Activated naive CD8-positive, alpha-beta T cell (primary cell): ENCODE measurements around the gene SLC9A9.

ENCODE experiments used
- H3K27ac Mint-ChIP-seq: one replicate; pipeline ENCODE4 v1.8.0; 2021; ENCODE audit warnings: mixed read lengths
- H3K27me3 Mint-ChIP-seq: one replicate; pipeline ENCODE4 v1.8.0; 2021; ENCODE audit warnings: mixed read lengths
- H3K36me3 Mint-ChIP-seq: one replicate; pipeline ENCODE4 v1.8.0; 2021; ENCODE audit warnings: mixed read lengths
- H3K4me1 Mint-ChIP-seq: one replicate; pipeline ENCODE4 v1.8.0; 2021; ENCODE audit warnings: low read depth, mixed read lengths
- H3K4me3 Mint-ChIP-seq: one replicate; pipeline ENCODE4 v1.8.0; 2021; ENCODE audit warnings: mild to moderate bottlenecking, mixed read lengths
- H3K9me3 Mint-ChIP-seq: one replicate; pipeline ENCODE4 v1.8.0; 2021; ENCODE audit warnings: low read depth, mixed read lengths

SLC9A9 gene

GRCh38 chr3:143486611-143487010, 361.7 kb downstream of the SLC9A9 start:
- Mint-ChIP-seq H3K9me3 (no peaks in the 10 kb centered on the region), H3K4me1 (no peaks in the 10 kb centered on the region), H3K4me3 (no peak overlapping the region), H3K27me3 (no peaks in the 10 kb centered on the region), H3K36me3 (peaks cover 2% of the 10 kb centered on the region), H3K27ac (no peak overlapping the region)

- H3K27ac Mint-ChIP-seq, result no peak overlapping the region
- peaks cover 5% of the 10 kb centered on the region for H3K36me3 Mint-ChIP-seq
- no peak overlapping the region for H3K4me3 Mint-ChIP-seq
- H3K27me3 Mint-ChIP-seq, result no peaks in the 10 kb centered on the region
- H3K9me3 Mint-ChIP-seq, result no peaks in the 10 kb centered on the region
- H3K4me1 Mint-ChIP-seq, result no peaks in the 10 kb centered on the region
Measured at GRCh38 chr3:143484846-143485512, 363.3 kb downstream of the SLC9A9 start.

- no peak overlapping the region for H3K27ac Mint-ChIP-seq
- peaks cover 5% of the 10 kb centered on the region for H3K36me3 Mint-ChIP-seq
- H3K4me1 Mint-ChIP-seq, result no peaks in the 10 kb centered on the region
- no peak overlapping the region for H3K4me3 Mint-ChIP-seq
- H3K27me3 Mint-ChIP-seq, result no peaks in the 10 kb centered on the region
- H3K9me3 Mint-ChIP-seq, result no peaks in the 10 kb centered on the region
Measured at GRCh38 chr3:143483214-143483613, 365.1 kb downstream of the SLC9A9 start.

GRCh38 chr3:143482106-143483088, 365.9 kb downstream of the SLC9A9 start:
- no peaks in the 10 kb centered on the region for H3K4me1 Mint-ChIP-seq
- H3K4me3 Mint-ChIP-seq, result no peak overlapping the region
- peaks cover 5% of the 10 kb centered on the region for H3K36me3 Mint-ChIP-seq
- no peaks in the 10 kb centered on the region for H3K27me3 Mint-ChIP-seq
- no peak overlapping the region for H3K27ac Mint-ChIP-seq
- H3K9me3 Mint-ChIP-seq, result no peaks in the 10 kb centered on the region

- H3K9me3 Mint-ChIP-seq, result no peaks in the 10 kb centered on the region
- no peaks in the 10 kb centered on the region for H3K27me3 Mint-ChIP-seq
- H3K4me1 Mint-ChIP-seq, result no peaks in the 10 kb centered on the region
- H3K4me3 Mint-ChIP-seq, result no peak overlapping the region
- no peak overlapping the region for H3K27ac Mint-ChIP-seq
- peaks cover 5% of the 10 kb centered on the region for H3K36me3 Mint-ChIP-seq
Measured at GRCh38 chr3:143480344-143480743, 367.9 kb downstream of the SLC9A9 start.

- no peaks in the 10 kb centered on the region for H3K4me1 Mint-ChIP-seq
- H3K27me3 Mint-ChIP-seq, result no peaks in the 10 kb centered on the region
- no peak overlapping the region for H3K4me3 Mint-ChIP-seq
- H3K9me3 Mint-ChIP-seq, result no peaks in the 10 kb centered on the region
- no peak overlapping the region for H3K27ac Mint-ChIP-seq
- peaks cover 5% of the 10 kb centered on the region for H3K36me3 Mint-ChIP-seq
Measured at GRCh38 chr3:143479727-143480126, 368.5 kb downstream of the SLC9A9 start.

GRCh38 chr3:143478115-143478693, 370.1 kb downstream of the SLC9A9 start:
- Mint-ChIP-seq H3K4me3 (no peak overlapping the region), H3K4me1 (no peaks in the 10 kb centered on the region), H3K27me3 (no peaks in the 10 kb centered on the region), H3K36me3 (peaks cover 5% of the 10 kb centered on the region), H3K27ac (no peak overlapping the region), H3K9me3 (no peaks in the 10 kb centered on the region)

GRCh38 chr3:143476965-143477640, 371.2 kb downstream of the SLC9A9 start:
- H3K27ac Mint-ChIP-seq, result no peak overlapping the region
- H3K4me3 Mint-ChIP-seq, result no peak overlapping the region
- no peaks in the 10 kb centered on the region for H3K27me3 Mint-ChIP-seq
- H3K36me3 Mint-ChIP-seq, result peaks cover 5% of the 10 kb centered on the region
- H3K9me3 Mint-ChIP-seq, result no peaks in the 10 kb centered on the region
- peaks cover 5% of the 10 kb centered on the region for H3K4me1 Mint-ChIP-seq

- H3K9me3 Mint-ChIP-seq, result no peaks in the 10 kb centered on the region
- peaks cover 3% of the 10 kb centered on the region for H3K36me3 Mint-ChIP-seq
Measured at GRCh38 chr3:143475981-143476380, 372.3 kb downstream of the SLC9A9 start.

GRCh38 chr3:143472731-143473523, 375.3 kb downstream of the SLC9A9 start:
- Mint-ChIP-seq H3K4me3 (no peak overlapping the region), H3K4me1 (peaks cover 12% of the 10 kb centered on the region), H3K36me3 (peaks cover 2% of the 10 kb centered on the region), H3K27me3 (no peaks in the 10 kb centered on the region), H3K27ac (no peak overlapping the region), H3K9me3 (no peaks in the 10 kb centered on the region)

More at GRCh38 chr3:143475981-143476380, 372.3 kb downstream of the SLC9A9 start:
- H3K27ac Mint-ChIP-seq, result no peak overlapping the region
- H3K27me3 Mint-ChIP-seq, result no peaks in the 10 kb centered on the region
- peaks cover 12% of the 10 kb centered on the region for H3K4me1 Mint-ChIP-seq
- no peak overlapping the region for H3K4me3 Mint-ChIP-seq

- Mint-ChIP-seq H3K27me3 (no peaks in the 10 kb centered on the region), H3K4me1 (peaks cover 12% of the 10 kb centered on the region), H3K4me3 (no peak overlapping the region), H3K36me3 (peaks cover 8% of the 10 kb centered on the region), H3K27ac (no peak overlapping the region), H3K9me3 (no peaks in the 10 kb centered on the region)
Measured at GRCh38 chr3:143471705-143472104, 376.6 kb downstream of the SLC9A9 start.

GRCh38 chr3:143469159-143469558, 379.1 kb downstream of the SLC9A9 start:
- Mint-ChIP-seq H3K4me3 (no peak overlapping the region), H3K27me3 (no peaks in the 10 kb centered on the region), H3K4me1 (peaks cover 12% of the 10 kb centered on the region), H3K9me3 (no peaks in the 10 kb centered on the region), H3K27ac (no peak overlapping the region), H3K36me3 (peaks cover 21% of the 10 kb centered on the region)

GRCh38 chr3:143465666-143466065, 382.6 kb downstream of the SLC9A9 start:
- Mint-ChIP-seq H3K4me1 (no peaks in the 10 kb centered on the region), H3K9me3 (no peaks in the 10 kb centered on the region), H3K27ac (no peak overlapping the region), H3K4me3 (no peak overlapping the region), H3K27me3 (no peaks in the 10 kb centered on the region), H3K36me3 (peaks cover 29% of the 10 kb centered on the region)

GRCh38 chr3:143464850-143465249, 383.4 kb downstream of the SLC9A9 start:
- Mint-ChIP-seq H3K27me3 (no peaks in the 10 kb centered on the region), H3K27ac (no peak overlapping the region), H3K4me3 (no peak overlapping the region), H3K4me1 (no peaks in the 10 kb centered on the region), H3K36me3 (peaks cover 33% of the 10 kb centered on the region), H3K9me3 (no peaks in the 10 kb centered on the region)
